Measurements from ENCODE around the gene EGLN1.

Gene EGLN1

GRCh38 chr1:231329483-231329882, 92.6 kb downstream of the EGLN1 start:
- DNase-seq (ENCODE audit: low read depth in 3 of 3) = no peak

GRCh38 chr1:231327617-231328016, 94.5 kb downstream of the EGLN1 start:
- no peak for DNase-seq (ENCODE audit: low read depth in 3 of 3)

- DNase-seq (ENCODE audit: low read depth in 3 of 3) = no peak
These were observed 95.8 kb downstream of the EGLN1 start for GRCh38 chr1:231326248-231326647.

GRCh38 chr1:231324660-231325059, 97.4 kb downstream of the EGLN1 start:
- DNase-seq (ENCODE audit: low read depth in 3 of 3) = no peak

GRCh38 chr1:231322880-231323530, 99.1 kb downstream of the EGLN1 start:
- no peak for DNase-seq (ENCODE audit: low read depth in 3 of 3)

- DNase-seq (ENCODE audit: low read depth in 3 of 3) = no peak
These were observed 103.0 kb downstream of the EGLN1 start for GRCh38 chr1:231319080-231319479.

GRCh38 chr1:231318568-231318967, 103.5 kb downstream of the EGLN1 start:
- DNase-seq (ENCODE audit: low read depth in 3 of 3) = no peak

GRCh38 chr1:231318015-231318355, 104.1 kb downstream of the EGLN1 start:
- no peak for DNase-seq (ENCODE audit: low read depth in 3 of 3)

- no peak for DNase-seq (ENCODE audit: low read depth in 3 of 3)
These were observed 104.6 kb downstream of the EGLN1 start for GRCh38 chr1:231317306-231318014.

- DNase-seq (ENCODE audit: low read depth in 3 of 3) = peak in 1 of 3 experiments; percentile 7
These were observed 106.2 kb downstream of the EGLN1 start for GRCh38 chr1:231315887-231316286.
